Endothelial cell (in vitro differentiated cells): Measurements from ENCODE around the gene NAALADL2. TPM values are rescaled to one million over a fixed set of nuclear protein-coding genes. Genes with fewer than 3 reads are reported as not detected.

Experiments
- DNase-seq: peaks from one replicate; pipeline ENCODE4 v3.0.0; 2021; ENCODE audit warnings: low spot score
- H3K27ac Mint-ChIP-seq: one replicate; pipeline ENCODE4 v1.8.0; 2021; ENCODE audit warnings: mixed read lengths, inconsistent platforms; ENCODE audit not compliant: unreplicated experiment
- H3K27me3 Mint-ChIP-seq: one replicate; pipeline ENCODE4 v1.8.0; 2021; ENCODE audit warnings: mild to moderate bottlenecking, moderate library complexity, mixed read lengths, inconsistent platforms; ENCODE audit not compliant: unreplicated experiment
- H3K36me3 Mint-ChIP-seq: one replicate; pipeline ENCODE4 v1.8.0; 2021; ENCODE audit warnings: mild to moderate bottlenecking, low read depth, mixed read lengths, inconsistent platforms; ENCODE audit not compliant: unreplicated experiment
- H3K4me1 Mint-ChIP-seq: one replicate; pipeline ENCODE4 v1.8.0; 2021; ENCODE audit warnings: mild to moderate bottlenecking, mixed read lengths, inconsistent platforms; ENCODE audit not compliant: unreplicated experiment
- H3K4me3 Mint-ChIP-seq: one replicate; pipeline ENCODE4 v1.8.0; 2021; ENCODE audit warnings: mild to moderate bottlenecking, mixed read lengths, inconsistent platforms; ENCODE audit not compliant: unreplicated experiment
- H3K9me3 Mint-ChIP-seq: one replicate; pipeline ENCODE4 v1.8.0; 2021; ENCODE audit warnings: mixed read lengths, inconsistent platforms; ENCODE audit not compliant: unreplicated experiment
- total RNA-seq: library from RNA; stranded (reverse); fragmentation: NEBNext Ultra II Directional; extraction: Animal tissue kit (Norgen Biotek cat#: 25700); gene quantifications from one replicate; pipeline ENCODE4 v1.2.1, GENCODE V29; 2021; ENCODE audit not compliant: unreplicated experiment
- TF ChIP-seq, protein P1 (sequence below): fragments of 200-600 bp; sonication (generic); IDR thresholded peaks from one replicate; pipeline ENCODE4 v1.5.0; 2021; ENCODE audit warnings: antibody characterized with exemption; ENCODE audit not compliant: unreplicated experiment

NAALADL2 gene
- total RNA-seq, 1 donor from 2014 or later = 3.5 TPM

GRCh38 chr3:175620093-175620492 lies 761.0 kb downstream of the NAALADL2 start:
- no peak overlapping the region for H3K4me3 Mint-ChIP-seq
- H3K27me3 Mint-ChIP-seq = no peaks in the 10 kb centered on the region
- H3K27ac Mint-ChIP-seq = no peak overlapping the region
- TF ChIP-seq, protein P1, sequence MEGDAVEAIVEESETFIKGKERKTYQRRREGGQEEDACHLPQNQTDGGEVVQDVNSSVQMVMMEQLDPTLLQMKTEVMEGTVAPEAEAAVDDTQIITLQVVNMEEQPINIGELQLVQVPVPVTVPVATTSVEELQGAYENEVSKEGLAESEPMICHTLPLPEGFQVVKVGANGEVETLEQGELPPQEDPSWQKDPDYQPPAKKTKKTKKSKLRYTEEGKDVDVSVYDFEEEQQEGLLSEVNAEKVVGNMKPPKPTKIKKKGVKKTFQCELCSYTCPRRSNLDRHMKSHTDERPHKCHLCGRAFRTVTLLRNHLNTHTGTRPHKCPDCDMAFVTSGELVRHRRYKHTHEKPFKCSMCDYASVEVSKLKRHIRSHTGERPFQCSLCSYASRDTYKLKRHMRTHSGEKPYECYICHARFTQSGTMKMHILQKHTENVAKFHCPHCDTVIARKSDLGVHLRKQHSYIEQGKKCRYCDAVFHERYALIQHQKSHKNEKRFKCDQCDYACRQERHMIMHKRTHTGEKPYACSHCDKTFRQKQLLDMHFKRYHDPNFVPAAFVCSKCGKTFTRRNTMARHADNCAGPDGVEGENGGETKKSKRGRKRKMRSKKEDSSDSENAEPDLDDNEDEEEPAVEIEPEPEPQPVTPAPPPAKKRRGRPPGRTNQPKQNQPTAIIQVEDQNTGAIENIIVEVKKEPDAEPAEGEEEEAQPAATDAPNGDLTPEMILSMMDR = no peak
- H3K4me1 Mint-ChIP-seq = no peaks in the 10 kb centered on the region
- no peak for DNase-seq
- H3K9me3 Mint-ChIP-seq = no peaks in the 10 kb centered on the region
- no peaks in the 10 kb centered on the region for H3K36me3 Mint-ChIP-seq

GRCh38 chr3:175620532-175620931 lies 761.4 kb downstream of the NAALADL2 start:
- Mint-ChIP-seq H3K9me3 (no peaks in the 10 kb centered on the region), H3K4me1 (no peaks in the 10 kb centered on the region), H3K27me3 (no peaks in the 10 kb centered on the region), H3K36me3 (no peaks in the 10 kb centered on the region), H3K4me3 (no peak overlapping the region), H3K27ac (no peak overlapping the region)
- DNase-seq = no peak
- TF ChIP-seq, protein P1 = no peak

- no peaks in the 10 kb centered on the region for H3K27me3 Mint-ChIP-seq
- no peak overlapping the region for H3K27ac Mint-ChIP-seq
- no peaks in the 10 kb centered on the region for H3K36me3 Mint-ChIP-seq
- no peak overlapping the region for H3K4me3 Mint-ChIP-seq
- H3K9me3 Mint-ChIP-seq = no peaks in the 10 kb centered on the region
- DNase-seq = no peak
- TF ChIP-seq, protein P1 = no peak
- H3K4me1 Mint-ChIP-seq = no peaks in the 10 kb centered on the region
Measured at GRCh38 chr3:175640958-175641357, 781.8 kb downstream of the NAALADL2 start.

DNA sequence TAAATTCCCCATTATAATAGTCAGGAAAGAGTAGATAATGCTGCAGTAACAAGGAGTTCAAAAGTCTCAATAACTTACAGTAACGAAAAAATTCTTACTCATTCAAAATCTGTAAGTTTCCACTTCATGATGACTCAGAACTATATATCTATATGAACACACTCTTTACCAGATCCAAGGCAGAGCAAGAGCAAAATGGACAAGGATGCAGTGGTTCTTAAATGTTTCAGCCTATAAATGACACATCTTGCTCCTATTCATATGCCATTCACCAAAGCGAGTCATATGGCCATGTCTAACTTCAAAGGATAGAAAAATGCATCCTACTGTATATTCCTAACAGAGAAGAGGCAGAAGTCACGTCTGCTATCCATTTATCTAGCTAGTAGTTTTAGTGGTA lies 787.7 kb downstream of the NAALADL2 start:
- no peak for DNase-seq
- TF ChIP-seq, protein P1 = no peak
- H3K4me3 Mint-ChIP-seq = no peak overlapping the region
- no peaks in the 10 kb centered on the region for H3K27me3 Mint-ChIP-seq
- H3K27ac Mint-ChIP-seq = no peak overlapping the region
- no peaks in the 10 kb centered on the region for H3K36me3 Mint-ChIP-seq
- H3K4me1 Mint-ChIP-seq = no peaks in the 10 kb centered on the region
- H3K9me3 Mint-ChIP-seq = no peaks in the 10 kb centered on the region

DNA sequence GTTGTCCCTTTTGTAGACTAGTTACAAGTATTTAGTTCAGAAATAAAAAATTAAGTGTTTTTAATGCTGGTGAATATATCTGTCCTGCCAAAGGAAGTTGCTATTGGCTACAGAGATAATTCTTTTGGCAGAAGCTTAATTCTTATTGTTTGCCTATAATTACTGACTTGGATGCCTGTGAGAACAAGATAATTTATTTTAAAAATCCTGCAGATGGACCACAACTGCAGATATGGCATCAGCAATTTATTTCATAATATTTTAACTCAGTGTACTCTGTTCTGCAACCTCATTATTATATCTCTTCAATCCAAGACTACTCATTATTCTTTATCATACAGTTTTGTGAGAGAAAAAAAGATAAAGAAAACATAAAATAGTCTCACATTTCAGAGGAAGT lies 789.8 kb downstream of the NAALADL2 start:
- Mint-ChIP-seq H3K27me3 (no peaks in the 10 kb centered on the region), H3K27ac (no peak overlapping the region), H3K9me3 (no peaks in the 10 kb centered on the region), H3K4me1 (no peaks in the 10 kb centered on the region), H3K4me3 (no peak overlapping the region), H3K36me3 (no peaks in the 10 kb centered on the region)
- no peak for DNase-seq
- TF ChIP-seq, protein P1 = no peak
